ENCODE measurements around the gene ANKMY1.

Gene ANKMY1

DNA sequence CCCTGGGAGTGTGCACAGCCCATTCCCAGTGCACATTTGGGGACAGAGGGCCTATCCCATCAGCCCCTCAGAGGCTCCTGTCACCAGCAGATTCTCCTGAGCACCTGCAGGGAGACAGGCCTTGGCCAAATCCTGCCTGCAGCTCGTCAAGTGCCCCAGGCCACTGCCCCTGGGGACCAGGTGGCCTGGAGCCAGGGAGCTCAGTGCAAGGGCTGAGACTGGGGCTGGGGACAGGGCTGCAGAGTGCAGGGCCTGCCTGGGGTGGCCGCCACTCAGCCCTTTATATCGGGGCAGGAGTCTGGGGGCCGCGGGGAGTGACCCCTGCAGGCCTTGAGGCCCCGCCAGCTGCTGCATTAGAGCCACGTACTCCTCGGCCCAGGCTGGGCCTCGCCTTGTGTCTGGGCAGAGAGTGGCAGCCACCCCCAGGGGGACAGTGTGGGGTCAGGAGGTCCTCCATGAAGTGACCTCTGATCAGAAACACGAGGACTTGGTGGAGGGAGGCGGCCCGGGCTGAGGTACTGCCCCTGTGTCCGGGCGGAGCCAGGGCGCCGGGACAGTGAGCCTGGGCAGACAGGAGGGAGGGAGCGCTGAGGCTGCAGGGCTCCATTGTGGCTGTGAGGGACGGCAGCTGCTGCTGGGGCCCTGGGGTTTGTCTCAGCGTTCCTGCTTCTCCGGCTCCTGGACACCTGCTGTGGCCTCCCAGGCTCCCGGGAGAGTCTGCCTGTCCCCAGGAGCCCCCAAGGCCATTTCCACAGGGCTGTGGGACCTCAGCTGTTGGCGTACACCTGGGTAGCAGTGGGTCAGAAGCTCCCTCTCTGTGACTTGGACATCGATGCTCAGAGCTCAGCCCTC lies 98.2 kb downstream of the ANKMY1 start:
- DNase-seq (ENCODE audit: low read depth): no peak

DNA sequence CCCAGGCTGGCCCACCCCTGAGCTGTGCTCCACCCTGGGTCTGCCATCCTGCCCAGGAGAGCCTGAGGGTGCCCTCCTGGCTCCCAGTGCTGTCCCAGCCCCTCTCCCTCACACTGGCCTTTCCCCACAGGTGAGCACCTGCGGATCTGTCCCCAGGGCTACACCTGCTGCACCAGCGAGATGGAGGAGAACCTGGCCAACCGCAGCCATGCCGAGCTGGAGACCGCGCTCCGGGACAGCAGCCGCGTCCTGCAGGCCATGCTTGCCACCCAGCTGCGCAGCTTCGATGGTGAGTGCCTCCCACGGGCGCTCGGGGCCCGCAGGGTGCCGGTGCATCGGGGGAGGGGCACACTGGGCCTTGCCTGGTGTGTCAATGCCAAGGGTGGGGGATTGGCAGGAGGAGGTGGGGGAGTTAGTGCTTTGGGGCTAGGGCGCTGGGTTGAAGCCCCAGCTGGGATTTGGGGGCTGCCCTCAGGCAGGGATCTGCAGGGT lies 98.8 kb downstream of the ANKMY1 start:
- DNase-seq (ENCODE audit: low read depth): no peak

GRCh38 chr2:240458044-240458899 lies 99.5 kb downstream of the ANKMY1 start:
- DNase-seq (ENCODE audit: low read depth): no peak

- no peak for DNase-seq (ENCODE audit: low read depth)
Measured at GRCh38 chr2:240457223-240458043, 100.4 kb downstream of the ANKMY1 start.

- DNase-seq (ENCODE audit: low read depth): no peak
Measured at GRCh38 chr2:240456447-240457222, 101.2 kb downstream of the ANKMY1 start.

- DNase-seq (ENCODE audit: low read depth): no peak
Measured at GRCh38 chr2:240455647-240456446, 101.9 kb downstream of the ANKMY1 start.

GRCh38 chr2:240455272-240455646 lies 102.5 kb downstream of the ANKMY1 start:
- DNase-seq (ENCODE audit: low read depth): no peak

- no peak for DNase-seq (ENCODE audit: low read depth)
Measured at GRCh38 chr2:240454106-240454901, 103.5 kb downstream of the ANKMY1 start.

- DNase-seq (ENCODE audit: low read depth): no peak
Measured at GRCh38 chr2:240453461-240454105, 104.2 kb downstream of the ANKMY1 start.

GRCh38 chr2:240452462-240453256 lies 105.1 kb downstream of the ANKMY1 start:
- DNase-seq (ENCODE audit: low read depth): peak; percentile 34

DNA sequence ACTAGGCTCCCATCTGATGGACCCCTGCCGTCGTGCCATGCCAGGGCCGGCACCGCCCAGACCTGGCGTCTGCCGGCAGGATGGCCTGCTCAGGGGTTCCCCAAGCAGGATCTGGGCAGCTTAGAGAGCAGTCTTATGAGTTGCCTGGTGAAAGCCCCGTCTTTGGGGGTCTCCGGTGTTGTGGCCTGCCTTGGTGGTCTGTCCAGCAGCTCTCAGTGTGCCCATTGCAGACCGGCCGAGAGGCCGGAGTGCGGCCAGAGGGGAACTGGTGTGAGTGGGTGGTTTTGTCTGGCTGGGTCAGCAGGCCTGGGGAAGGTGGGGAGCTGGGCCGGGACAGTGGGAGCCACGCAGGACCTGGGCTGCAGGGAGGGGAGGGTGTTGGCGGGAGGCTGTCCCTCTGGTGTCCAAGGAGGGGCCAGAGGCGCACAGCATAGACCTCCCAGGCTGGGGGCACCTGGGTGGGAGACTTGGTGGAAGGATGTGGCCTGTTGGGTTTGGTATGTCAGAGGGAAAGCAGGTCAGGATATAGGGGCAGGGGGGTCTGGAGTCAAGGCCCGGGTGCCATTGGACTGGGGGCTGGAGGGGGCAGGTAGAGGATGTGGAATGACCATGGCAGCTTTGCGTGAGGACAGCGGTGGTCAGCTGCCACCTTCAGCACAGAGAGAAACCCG lies 105.9 kb downstream of the ANKMY1 start:
- no peak for DNase-seq (ENCODE audit: low read depth)

DNA sequence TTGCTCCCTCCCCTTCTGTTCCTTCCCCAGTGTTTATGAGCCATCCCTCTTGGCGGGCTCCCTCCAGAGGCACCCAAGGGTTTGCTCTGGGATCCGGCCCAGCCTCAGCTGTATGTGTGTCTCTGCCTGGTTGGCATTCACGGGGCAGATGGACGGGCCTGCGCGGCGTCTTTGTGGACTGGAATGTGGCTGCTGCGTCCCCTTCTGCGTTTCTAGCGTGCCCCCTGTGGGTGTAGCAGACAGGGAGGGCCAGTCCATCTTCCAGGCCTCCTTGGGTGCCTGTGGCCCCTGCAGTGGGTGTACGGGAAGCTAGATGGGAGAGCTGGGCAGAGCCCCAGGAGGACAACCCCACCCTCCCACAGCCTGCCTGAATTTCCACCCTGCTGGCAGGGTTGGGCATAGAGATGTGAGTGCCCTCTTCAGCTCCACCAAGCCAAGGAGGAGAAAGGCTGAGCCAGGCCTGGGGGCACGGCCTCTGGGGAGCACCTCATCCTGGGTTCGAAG lies 106.6 kb downstream of the ANKMY1 start:
- no peak for DNase-seq (ENCODE audit: low read depth)

DNA sequence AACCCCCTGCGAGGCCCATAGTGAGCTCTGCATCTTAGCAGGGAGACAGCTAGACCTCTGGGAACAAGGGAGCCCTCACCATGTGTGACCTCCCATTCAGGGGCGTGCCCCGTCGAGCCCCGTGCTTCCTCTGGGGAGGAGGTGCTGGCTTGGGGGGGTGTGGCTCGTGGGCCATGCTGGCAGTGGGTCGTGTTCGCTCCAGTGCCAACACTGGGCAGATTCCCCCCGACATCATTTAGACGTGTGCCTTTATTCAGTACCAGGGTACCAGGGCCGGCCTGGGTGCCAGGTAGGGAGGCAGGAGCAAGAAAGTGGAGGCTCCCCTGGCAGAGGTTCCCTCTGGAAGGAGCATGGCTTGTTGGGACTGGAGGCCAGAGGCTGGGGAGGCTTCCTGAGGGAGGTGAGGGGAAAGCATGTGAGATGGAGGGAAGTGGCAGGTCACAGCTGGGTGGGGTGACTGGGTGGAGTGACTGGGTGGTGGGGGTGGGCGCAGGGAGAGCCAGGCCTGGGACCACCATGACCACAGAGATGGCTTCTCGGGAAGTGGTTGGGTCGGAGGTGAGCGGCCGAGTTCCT lies 107.2 kb downstream of the ANKMY1 start:
- no peak for DNase-seq (ENCODE audit: low read depth)

GRCh38 chr2:240449764-240450531 lies 107.8 kb downstream of the ANKMY1 start:
- no peak for DNase-seq (ENCODE audit: low read depth)

DNA sequence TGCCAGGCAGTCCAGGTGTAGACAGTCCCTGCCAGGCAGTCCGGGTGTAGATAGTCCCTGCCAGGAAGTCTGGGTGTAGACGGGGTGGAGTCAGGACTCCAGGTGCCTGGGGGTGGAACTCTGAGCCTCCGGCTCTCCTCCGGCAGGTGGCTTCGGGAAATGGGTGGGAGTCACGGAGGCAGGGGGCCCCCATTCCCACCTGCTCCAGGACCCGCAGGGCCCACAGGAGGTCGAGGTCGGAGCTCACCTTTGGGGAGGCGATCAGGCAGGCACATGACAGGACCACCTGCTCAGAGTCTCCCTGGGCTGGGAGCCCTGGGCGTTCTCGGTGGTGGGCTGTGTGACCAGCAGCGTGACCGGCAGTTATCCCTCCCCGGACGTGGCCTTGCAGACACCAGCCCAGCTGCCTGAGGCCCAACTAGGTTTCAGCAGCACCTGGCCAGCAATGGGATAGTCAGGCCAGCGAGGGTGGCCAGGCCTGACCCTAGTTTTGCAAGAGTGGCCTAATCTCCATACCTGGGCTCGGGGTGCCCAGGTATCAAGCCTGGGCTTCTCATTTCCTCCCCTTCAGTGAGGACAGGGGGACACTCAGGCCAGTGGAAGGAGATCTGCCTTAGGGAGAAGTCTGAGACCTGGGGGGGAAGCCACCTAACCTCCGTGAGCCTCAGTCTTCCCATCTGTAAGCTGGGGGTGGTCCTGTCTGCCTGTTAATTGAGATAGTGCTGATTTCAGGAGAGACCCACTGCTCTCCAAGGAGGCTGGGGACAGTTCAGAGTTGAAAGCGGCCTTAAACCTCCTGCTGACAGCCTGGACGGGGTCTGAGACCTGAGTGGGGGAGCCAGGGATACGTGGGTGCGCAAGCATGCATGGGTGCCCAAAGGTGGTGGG lies 109.2 kb downstream of the ANKMY1 start:
- no peak for DNase-seq (ENCODE audit: low read depth)
